Lung (tissue), 12 donors: ENCODE results near the gene BAZ1A. TPM values are rescaled to one million over a fixed set of nuclear protein-coding genes. Genes with fewer than 3 reads are reported as not detected.

Experiments
- ATAC-seq: fragments of 200-7000 bp; cut with Tn5 transposase; one replicate; pipeline ENCODE4 v1.9.1; 2020; ENCODE audit warnings: moderate number of reproducible peaks; ENCODE audit not compliant: insufficient read depth, low FRiP score
- DNase-seq, 3 donors: peaks; one replicate each; pipeline ENCODE4 v3.0.0-alpha.2; 2013 to 2017
- H3K27ac ChIP-seq, 2 donors: one replicate each; pipeline ENCODE4 v1.5.1; 2013; ENCODE audit warnings: mild to moderate bottlenecking in 2 of 2, moderate library complexity in 2 of 2, control low read depth in 1 of 2, inconsistent platforms in 1 of 2, low read depth in 1 of 2, low read length in 1 of 2
- H3K27me3 ChIP-seq, 3 donors: one replicate each; pipeline ENCODE4 v1.5.1; 2013; ENCODE audit warnings: low read length in 2 of 3; ENCODE audit not compliant: control insufficient read depth in 3 of 3, insufficient read depth in 3 of 3
- H3K36me3 ChIP-seq, 4 donors: one replicate each; pipeline ENCODE4 v1.5.1; 2013; ENCODE audit warnings: low read length in 4 of 4, mild to moderate bottlenecking in 1 of 4, moderate library complexity in 1 of 4; ENCODE audit not compliant: control insufficient read depth in 4 of 4, insufficient read depth in 4 of 4
- H3K4me1 ChIP-seq, 5 donors: one replicate each; pipeline ENCODE4 v1.5.1; 2013; ENCODE audit warnings: low read length in 5 of 5, mild to moderate bottlenecking in 2 of 5, moderate library complexity in 1 of 5; ENCODE audit not compliant: control insufficient read depth in 5 of 5, insufficient read depth in 5 of 5
- H3K4me3 ChIP-seq: one replicate; pipeline ENCODE4 v1.5.1; 2013; ENCODE audit warnings: mild to moderate bottlenecking, control low read depth, moderate library complexity
- H3K9ac ChIP-seq, 2 donors: one replicate each; pipeline ENCODE4 v1.5.1; 2013; ENCODE audit warnings: low read length in 2 of 2, control low read depth in 1 of 2; ENCODE audit not compliant: insufficient read depth in 1 of 2
- H3K9me3 ChIP-seq, 4 donors: one replicate each; pipeline ENCODE4 v1.5.1; 2013; ENCODE audit warnings: low read length in 3 of 4, mild to moderate bottlenecking in 1 of 4, moderate library complexity in 1 of 4; ENCODE audit not compliant: control insufficient read depth in 4 of 4, insufficient read depth in 3 of 4
- CTCF ChIP-seq: IDR thresholded peaks from 2 replicates; pipeline ENCODE4 v1.5.1; 2012; ENCODE audit warnings: mild to moderate bottlenecking; ENCODE audit errors: control extremely low read depth, extremely low read depth
- WGBS, 2 donors: extraction: QIAGEN DNeasy Blood & Tissue Kit; methylation state at CpG; one replicate each; pipeline ENCODE4 v1.1.7; 2013; 5-methylcytosine and 5-hydroxymethylcytosine counted together
- polyA plus RNA-seq, 2 donors: library from polyadenylated mRNA; stranded (reverse); fragments of 200-250 nt; gene quantifications; one replicate each; pipeline ENCODE4 v1.2.1, GENCODE V29; 2013
- total RNA-seq, 2 donors: library from RNA; depleted of rRNA in 1 of 2; stranded (reverse); fragments of >200 nt in 1 of 2; gene quantifications; one replicate each; pipeline ENCODE4 v1.2.1, GENCODE V29; 2014 to 2021
- donor health status: control.
- donor health status: control.
- donor health status: Bipolar disorder and iron deficiency.
- donor health status: healthy.
- donor health status: DM: yes; HTN: yes; CAD: no.

Gene BAZ1A
- total and polyA plus RNA-seq, 4 donors, result 17.2 to 52.4 (median 32.1) TPM

DNA sequence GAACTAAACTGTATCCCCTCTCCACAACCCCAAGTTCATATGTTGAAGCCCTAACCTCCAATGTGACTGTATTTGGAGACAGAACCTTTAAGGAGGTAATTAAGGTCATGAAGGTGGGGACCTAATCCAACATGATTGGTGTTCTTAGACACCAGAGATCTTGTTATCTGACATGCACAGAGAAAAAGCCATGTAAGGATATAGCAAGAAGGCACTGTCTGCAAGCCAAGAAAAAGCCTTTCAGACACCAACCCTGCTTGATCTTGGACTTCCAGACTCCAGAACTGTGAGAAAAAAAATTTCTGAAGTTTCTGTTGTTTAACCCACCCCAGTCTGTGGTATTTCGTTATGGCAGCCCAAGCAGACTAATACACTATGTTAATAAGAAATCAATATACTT, 98.5 kb downstream of the BAZ1A start:
- DNase-seq, result no peak
- Histone ChIP-seq H3K36me3 (peaks cover 12 to 17% (median 16%) of the 10 kb centered on the region in 4 donors), H3K4me1 (peaks cover 0 to 4% (median 0%) of the 10 kb centered on the region in 5 donors), H3K9ac (no peak overlapping the region), H3K4me3 (no peak overlapping the region), H3K27me3 (no peaks in the 10 kb centered on the region), H3K27ac (no peak overlapping the region), H3K9me3 (no peaks in the 10 kb centered on the region)
- no peak for TF ChIP-seq CTCF
- ATAC-seq, result no peak
- WGBS, 2 donors, result 94 to 96% methylated on average over 1 of the region's 1 CpG

GRCh38 chr14:34775922-34776321, 99.2 kb downstream of the BAZ1A start:
- WGBS, 2 donors, result 94 to 96% methylated on average over 4 of the region's 4 CpGs
- no peaks in the 10 kb centered on the region for H3K27me3 ChIP-seq
- TF ChIP-seq CTCF, result no peak

DNA sequence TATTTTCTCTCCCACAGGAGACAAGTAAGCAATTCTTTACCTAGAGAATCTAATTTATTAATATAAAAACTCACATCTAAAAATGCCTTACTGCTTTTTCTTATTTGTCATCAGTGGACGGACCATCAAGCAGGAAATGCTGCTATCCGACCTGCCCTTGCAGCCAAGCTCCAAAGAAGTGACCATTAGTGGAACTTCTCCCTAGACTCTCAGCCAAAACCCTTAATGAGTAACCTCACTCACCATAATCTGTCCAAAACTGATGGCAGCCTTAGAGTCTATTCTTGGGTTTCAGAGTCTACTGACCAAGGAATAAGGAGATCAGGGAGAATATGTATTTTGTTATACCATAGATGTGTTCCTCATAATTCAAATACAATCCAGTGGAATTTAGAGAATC, 99.8 kb downstream of the BAZ1A start:
- no peak overlapping the region for H3K27ac ChIP-seq
- H3K4me3 ChIP-seq, result no peak overlapping the region
- no peaks in the 10 kb centered on the region for H3K9me3 ChIP-seq
- H3K9ac ChIP-seq, result no peak overlapping the region
- no peak for TF ChIP-seq CTCF
- H3K4me1 ChIP-seq, result no peaks in the 10 kb centered on the region
- no peak for DNase-seq
- peaks cover 11 to 22% (median 14%) of the 10 kb centered on the region in 4 donors for H3K36me3 ChIP-seq
- ATAC-seq, result no peak
- H3K27me3 ChIP-seq, result no peaks in the 10 kb centered on the region
- 88 to 91% methylated on average over 2 of the region's 2 CpGs for WGBS, 2 donors

More at GRCh38 chr14:34775922-34776321, 99.2 kb downstream of the BAZ1A start:
- ATAC-seq (no peak), DNase-seq (no peak)
- H3K9ac ChIP-seq, result no peak overlapping the region
- no peaks in the 10 kb centered on the region for H3K9me3 ChIP-seq
- no peak overlapping the region for H3K27ac ChIP-seq
- no peak overlapping the region for H3K4me3 ChIP-seq
- no peaks in the 10 kb centered on the region for H3K4me1 ChIP-seq
- peaks cover 11 to 19% (median 16%) of the 10 kb centered on the region in 4 donors for H3K36me3 ChIP-seq

- H3K4me3 ChIP-seq, result no peak overlapping the region
Measured at GRCh38 chr14:34770901-34771300, 104.3 kb downstream of the BAZ1A start.

More at GRCh38 chr14:34770901-34771300, 104.3 kb downstream of the BAZ1A start:
- peaks cover 4 to 19% (median 12%) of the 10 kb centered on the region in 4 donors for H3K36me3 ChIP-seq
- no peak for ATAC-seq
- H3K27me3 ChIP-seq, result no peaks in the 10 kb centered on the region
- TF ChIP-seq CTCF, result no peak
- 98 to 100% methylated on average over 1 of the region's 1 CpG for WGBS, 2 donors
- H3K4me1 ChIP-seq, result no peaks in the 10 kb centered on the region
- H3K9me3 ChIP-seq, result no peaks in the 10 kb centered on the region
- no peak overlapping the region for H3K27ac ChIP-seq
- H3K9ac ChIP-seq, result no peak overlapping the region
- no peak for DNase-seq
